ENCODE data around the gene CCDC92. TPM values are rescaled to one million over a fixed set of nuclear protein-coding genes. Genes with fewer than 3 reads are reported as not detected.

Gene CCDC92
- total and polyA plus RNA-seq, 2 of the 13 experiments (the other 11 are each of a cell fraction or from before 2014, with no cell fraction given), result 5.4 to 14.7 TPM

GRCh38 chr12:123991372-123991951 lies 18.8 kb upstream of the CCDC92 start:
- no peak for DNase-seq (ENCODE audit: low spot score)
- in situ Hi-C loops (cut with HindIII; ENCODE audit: extremely low pct_ligation_motif_present, low pct_unique_long_range_greater_than_20kb) (no loop called here), intact Hi-C loops (cut with micrococcal nuclease; ENCODE audit: unreplicated experiment) (no loop called here)
- H3K79me2 ChIP-seq (ENCODE audit: insufficient read depth, low read length), result peaks cover 33% of the 10 kb centered on the region
- no peak overlapping the region for H3K9ac ChIP-seq (ENCODE audit: insufficient read depth, low read depth, low read length)
- WGBS (ENCODE audit: low lambda C conversion rate), result 97% methylated on average over 2 of the region's 2 CpGs
- ChIA-PET POLR2A (no interaction called here), CTCF (ENCODE audit: low intra/inter-chr PET ratio, low total read pairs) (no interaction called here)
- no peak overlapping the region for H3K27ac ChIP-seq (ENCODE audit: extremely low read length, insufficient read depth, low read length)
- BruUV-seq (replicated peaks), result no TSS peak
- peaks cover 50% of the 10 kb centered on the region for H3K4me1 ChIP-seq (ENCODE audit: insufficient read depth, low read length)
- H4K20me1 ChIP-seq (ENCODE audit: insufficient read depth, low read length), result peaks cover 8% of the 10 kb centered on the region
- H3K27me3 ChIP-seq (ENCODE audit: control insufficient read depth in 1 of 2, insufficient read depth in 2 of 2, low read length in 2 of 2), result no peaks in the 10 kb centered on the region
- peaks cover 2 to 72% of the 10 kb centered on the region in 2 experiments for H3K36me3 ChIP-seq (replicated peaks in 1 of 2; ENCODE audit: control insufficient read depth in 1 of 2, insufficient read depth in 2 of 2, low read length in 2 of 2)
- no peak for ATAC-seq
- no peak for FAIRE-seq
- no peaks in the 10 kb centered on the region for H3K9me3 ChIP-seq (ENCODE audit: low read length)
- H3K4me2 ChIP-seq (ENCODE audit: low read depth, low read length), result no peak overlapping the region
- H2AFZ ChIP-seq (ENCODE audit: low read length), result no peak overlapping the region
- no peak overlapping the region for H3K4me3 ChIP-seq (replicated peaks in 1 of 3; ENCODE audit: insufficient read depth in 1 of 3, low read depth in 2 of 3, low read length in 3 of 3)
- TF ChIP-seq ETV6 (CRISPR knock-in tag; conservative IDR thresholded peaks at IDR 0.05) (no peak), POLR2AphosphoS5 (IDR thresholded peaks at IDR 0.05; ENCODE audit: low read depth, low read length) (no peak), HMGA1 (CRISPR knock-in tag; conservative IDR thresholded peaks at IDR 0.05) (no peak), PAXIP1 (CRISPR knock-in tag; conservative IDR thresholded peaks at IDR 0.05) (no peak), MED13 (CRISPR knock-in tag; IDR thresholded peaks at IDR 0.05) (no peak), ZNF780A (CRISPR knock-in tag; IDR thresholded peaks at IDR 0.05) (no peak), HBP1 (CRISPR knock-in tag; IDR thresholded peaks at IDR 0.05; ENCODE audit: low read depth) (no peak), ZNF563 (CRISPR knock-in tag; IDR thresholded peaks at IDR 0.05) (no peak), ZEB1 (IDR thresholded peaks at IDR 0.05; ENCODE audit: insufficient replicate concordance, low read depth) (no peak), CREB3 (CRISPR knock-in tag; IDR thresholded peaks at IDR 0.05) (no peak), TEF (CRISPR knock-in tag; IDR thresholded peaks at IDR 0.05) (no peak), GZF1 (CRISPR knock-in tag; IDR thresholded peaks at IDR 0.05) (no peak), ZBTB46 (CRISPR knock-in tag; IDR thresholded peaks at IDR 0.05; ENCODE audit: borderline replicate concordance) (no peak), HNF4G (IDR thresholded peaks at IDR 0.05; ENCODE audit: borderline replicate concordance, low read depth, low read length) (no peak), HNF4G (CRISPR knock-in tag; IDR thresholded peaks at IDR 0.05; ENCODE audit: borderline replicate concordance, low read depth) (no peak), CCDC6 (CRISPR knock-in tag; IDR thresholded peaks at IDR 0.05) (no peak), ZIK1 (CRISPR knock-in tag; IDR thresholded peaks at IDR 0.05; ENCODE audit: borderline replicate concordance, low read depth) (no peak)

All from HepG2 (cell line).